Esophagus squamous epithelium (tissue), 5 donors: Measurements from ENCODE around the gene OLFM2. TPM values are rescaled to one million over a fixed set of nuclear protein-coding genes. Genes with fewer than 3 reads are reported as not detected.

ENCODE experiments used
- DNase-seq: peaks from one replicate; lab custom pipeline; 2025; lab: John Stamatoyannopoulos, UW
- H3K27ac ChIP-seq, 4 donors: fragments of 200-600 bp; sonication (generic); one replicate each; pipeline ENCODE4 v1.5.1; 2016 to 2019; ENCODE audit warnings: mild to moderate bottlenecking in 1 of 4
- H3K27me3 ChIP-seq, 4 donors: fragments of 200-600 bp; sonication (generic); 1 replicate in 3 of 4; 2 replicates in 1 of 4; pipeline versions ENCODE4 v1.5.1 to v1.6.0; 2017 to 2021; ENCODE audit warnings: antibody characterized with exemption in 1 of 4
- H3K36me3 ChIP-seq, 3 donors: fragments of 200-600 bp; sonication (generic); one replicate each; pipeline ENCODE4 v1.5.1; 2016 to 2019
- H3K4me1 ChIP-seq, 3 donors: fragments of 200-600 bp; sonication (generic); one replicate each; pipeline ENCODE4 v1.5.1; 2017 to 2019
- H3K4me3 ChIP-seq, 4 donors: fragments of 200-600 bp; sonication (generic); 1 replicate in 3 of 4; 2 replicates in 1 of 4; pipeline ENCODE4 v1.5.1; 2016 to 2019; ENCODE audit warnings: mild to moderate bottlenecking in 2 of 4, moderate library complexity in 1 of 4
- H3K9me3 ChIP-seq, 3 donors: fragments of 200-600 bp; sonication (generic); one replicate each; pipeline ENCODE4 v1.5.1; 2016 to 2019
- POLR2A ChIP-seq, 4 donors: fragments of 450-650 bp; IDR thresholded peaks; one replicate each; pipeline ENCODE4 v1.6.1; 2017; ENCODE audit warnings: antibody characterized with exemption in 4 of 4, mild to moderate bottlenecking in 4 of 4, moderate library complexity in 3 of 4
- WGBS, 2 donors: methylation state at CpG; one replicate each; pipeline ENCODE4 v1.1.5; 2018; 5-methylcytosine and 5-hydroxymethylcytosine counted together
- intact Hi-C: fragments of 100-400 bp; cut with DNase I; formaldehyde crosslinking; loops from one replicate; pipeline ENCODE4 v1.15.0; 2022
- total RNA-seq, 4 donors: library from RNA; depleted of rRNA; stranded (reverse); fragments of >200 nt; gene quantifications; one replicate each; pipeline ENCODE4 v1.1.0, GENCODE V29; 2016
- TF ChIP-seq, protein P1 (sequence below), 6 experiments: fragments of 450-650 bp in 4 of 6; fragments of 200-600 bp in 2 of 6; sonication (generic) in 2 of 6; IDR thresholded peaks; one replicate each; pipeline ENCODE4 v1.5.1; 2016 to 2019; ENCODE audit warnings: antibody characterized with exemption in 6 of 6, mild to moderate bottlenecking in 4 of 6, moderate library complexity in 4 of 6
- donor health status: DM: yes; HTN: yes; CAD: no.

Gene OLFM2
- total RNA-seq, 4 donors from 2014 or later: 8.6 to 14.6 (median 9.8) TPM

DNA sequence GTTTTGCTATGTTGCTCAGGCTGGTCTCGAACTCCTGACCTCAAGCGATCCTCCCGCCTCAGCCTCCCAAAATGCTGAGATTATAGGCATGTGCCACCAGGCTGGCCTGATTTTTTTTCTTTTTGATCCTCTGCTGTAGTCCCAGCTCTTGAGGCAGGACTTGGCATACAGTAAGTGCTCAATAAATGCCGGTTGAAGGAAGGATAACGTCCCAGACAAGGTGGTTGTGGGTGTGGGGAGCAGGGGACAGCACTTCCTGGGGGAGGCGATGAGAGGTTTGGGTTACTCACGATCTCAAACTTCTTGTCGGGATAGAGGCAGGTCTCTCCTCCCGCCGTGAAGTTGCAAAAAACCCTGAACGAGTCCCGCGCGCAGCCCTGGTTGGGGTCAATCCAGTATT is 29.7 kb upstream of the OLFM2 start:
- no peaks in the 10 kb centered on the region for H3K9me3 ChIP-seq
- DNase-seq: no peak
- H3K4me1 ChIP-seq: no peaks in the 10 kb centered on the region
- TF ChIP-seq, protein P1, sequence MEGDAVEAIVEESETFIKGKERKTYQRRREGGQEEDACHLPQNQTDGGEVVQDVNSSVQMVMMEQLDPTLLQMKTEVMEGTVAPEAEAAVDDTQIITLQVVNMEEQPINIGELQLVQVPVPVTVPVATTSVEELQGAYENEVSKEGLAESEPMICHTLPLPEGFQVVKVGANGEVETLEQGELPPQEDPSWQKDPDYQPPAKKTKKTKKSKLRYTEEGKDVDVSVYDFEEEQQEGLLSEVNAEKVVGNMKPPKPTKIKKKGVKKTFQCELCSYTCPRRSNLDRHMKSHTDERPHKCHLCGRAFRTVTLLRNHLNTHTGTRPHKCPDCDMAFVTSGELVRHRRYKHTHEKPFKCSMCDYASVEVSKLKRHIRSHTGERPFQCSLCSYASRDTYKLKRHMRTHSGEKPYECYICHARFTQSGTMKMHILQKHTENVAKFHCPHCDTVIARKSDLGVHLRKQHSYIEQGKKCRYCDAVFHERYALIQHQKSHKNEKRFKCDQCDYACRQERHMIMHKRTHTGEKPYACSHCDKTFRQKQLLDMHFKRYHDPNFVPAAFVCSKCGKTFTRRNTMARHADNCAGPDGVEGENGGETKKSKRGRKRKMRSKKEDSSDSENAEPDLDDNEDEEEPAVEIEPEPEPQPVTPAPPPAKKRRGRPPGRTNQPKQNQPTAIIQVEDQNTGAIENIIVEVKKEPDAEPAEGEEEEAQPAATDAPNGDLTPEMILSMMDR (IDR thresholded peaks at IDR 0.05): no peak
- TF ChIP-seq POLR2A (IDR thresholded peaks at IDR 0.05): no peak
- H3K27me3 ChIP-seq: peaks cover 0 to 34% (median 0%) of the 10 kb centered on the region in 4 donors
- WGBS, 2 donors: 43 to 45% methylated on average over 7 to 12 of the region's 14 CpGs
- intact Hi-C loops: no loop called here
- H3K4me3 ChIP-seq: no peak overlapping the region
- H3K27ac ChIP-seq: no peak overlapping the region
- peaks cover 0 to 49% (median 0%) of the 10 kb centered on the region in 3 donors for H3K36me3 ChIP-seq

DNA sequence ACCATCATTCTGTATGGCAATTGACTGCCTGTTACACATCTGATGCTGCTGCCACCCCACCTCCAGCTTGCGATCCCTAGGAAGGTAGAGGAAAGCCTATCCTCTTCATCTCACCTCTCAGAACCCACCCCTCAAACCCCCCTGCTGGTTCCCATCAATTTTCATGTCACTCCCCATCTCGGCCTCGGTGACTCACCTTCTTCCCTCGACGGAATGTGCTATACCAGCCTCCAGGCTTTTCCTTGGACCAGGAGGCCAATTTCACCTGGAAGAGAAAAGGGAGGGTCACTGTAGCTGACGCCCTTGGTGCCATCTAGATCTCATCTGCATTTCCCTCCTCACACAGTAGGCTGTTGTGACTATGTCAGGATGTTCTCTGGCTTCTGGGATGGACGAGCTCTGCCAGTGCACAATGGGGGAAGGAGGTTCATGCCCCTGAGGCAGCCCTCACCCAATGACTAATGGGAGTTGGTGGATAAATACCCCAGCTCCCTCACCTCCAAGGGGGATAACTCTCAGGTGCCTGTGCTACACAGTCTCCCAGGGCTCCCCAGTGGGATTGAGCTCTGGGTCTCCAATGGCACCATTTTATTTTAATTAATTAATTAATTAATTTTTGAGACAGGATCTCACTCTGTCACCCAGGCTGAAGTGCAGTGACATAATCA is 26.4 kb upstream of the OLFM2 start:
- TF ChIP-seq POLR2A (IDR thresholded peaks at IDR 0.05): no peak
- TF ChIP-seq, protein P1 (IDR thresholded peaks at IDR 0.05): no peak

DNA sequence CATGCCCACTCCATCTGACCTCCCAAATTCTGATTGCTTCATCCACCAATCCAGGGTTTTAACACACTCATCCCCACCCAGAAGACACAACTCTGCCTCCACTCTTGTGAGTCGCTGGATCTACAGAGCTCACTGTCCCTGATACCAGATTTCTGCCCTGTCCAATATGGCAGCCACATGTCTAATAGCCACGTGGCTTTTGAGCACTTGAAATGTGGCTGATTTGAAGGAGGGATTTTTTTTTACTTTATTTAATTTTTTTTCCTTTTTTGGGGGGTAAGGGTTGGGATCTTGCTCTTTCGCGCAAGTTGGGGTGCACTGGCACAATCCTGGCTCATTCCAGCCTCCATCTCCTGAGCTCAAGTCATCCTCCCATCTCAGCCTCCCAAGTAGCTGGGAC is 24.8 kb upstream of the OLFM2 start:
- H3K9me3 ChIP-seq: no peaks in the 10 kb centered on the region
- 76 to 84% methylated on average over 4 of the region's 4 CpGs for WGBS, 2 donors
- no peak overlapping the region for H3K27ac ChIP-seq
- no peak for DNase-seq
- H3K4me1 ChIP-seq: no peaks in the 10 kb centered on the region
- H3K4me3 ChIP-seq: no peak overlapping the region
- intact Hi-C loops: no loop called here
- TF ChIP-seq POLR2A (IDR thresholded peaks at IDR 0.05): no peak
- TF ChIP-seq, protein P1 (IDR thresholded peaks at IDR 0.05): no peak
- peaks cover 0 to 7% (median 0%) of the 10 kb centered on the region in 4 donors for H3K27me3 ChIP-seq
- peaks cover 0 to 38% (median 0%) of the 10 kb centered on the region in 3 donors for H3K36me3 ChIP-seq

More for the DNA sequence above, 26.4 kb upstream of the OLFM2 start:
- Histone ChIP-seq H3K9me3 (no peaks in the 10 kb centered on the region), H3K27me3 (peaks cover 0 to 19% (median 0%) of the 10 kb centered on the region in 4 donors), H3K36me3 (peaks cover 0 to 45% (median 0%) of the 10 kb centered on the region in 3 donors), H3K4me1 (no peaks in the 10 kb centered on the region), H3K4me3 (no peak overlapping the region), H3K27ac (no peak overlapping the region)
- no peak for DNase-seq
- WGBS, 2 donors: 59 to 60% methylated on average over 7 of the region's 7 CpGs
- intact Hi-C loops: no loop called here

DNA sequence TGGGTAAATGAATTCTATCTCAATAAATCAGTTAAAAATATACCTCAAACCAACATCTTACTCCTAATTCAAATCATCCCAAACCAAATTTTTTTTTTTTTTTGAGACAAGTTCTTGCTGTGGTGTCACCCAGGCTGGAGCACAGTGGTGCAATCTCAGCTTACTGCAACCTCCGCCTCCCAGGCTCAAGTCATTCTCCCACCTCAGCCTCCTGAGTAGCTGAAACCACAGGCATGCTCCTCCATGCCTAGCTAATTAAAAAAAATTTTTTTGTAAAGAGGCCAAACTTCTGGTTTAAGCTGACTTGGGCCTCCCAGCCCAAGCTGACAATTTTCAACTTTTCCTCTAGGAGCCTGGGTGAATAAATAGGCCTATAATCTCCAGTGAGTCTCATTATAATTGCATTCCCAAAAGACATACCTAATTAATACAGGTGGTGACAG is 22.1 kb upstream of the OLFM2 start:
- Histone ChIP-seq H3K27ac (no peak overlapping the region), H3K9me3 (no peaks in the 10 kb centered on the region), H3K36me3 (peaks cover 0 to 33% (median 0%) of the 10 kb centered on the region in 3 donors), H3K4me3 (no peak overlapping the region), H3K27me3 (no peaks in the 10 kb centered on the region), H3K4me1 (no peaks in the 10 kb centered on the region)
- WGBS, 2 donors: 50 to 59% methylated on average over 1 of the region's 1 CpG
- DNase-seq: no peak
- intact Hi-C loops: no loop called here
- TF ChIP-seq, protein P1 (IDR thresholded peaks at IDR 0.05): no peak
- TF ChIP-seq POLR2A (IDR thresholded peaks at IDR 0.05): no peak

DNA sequence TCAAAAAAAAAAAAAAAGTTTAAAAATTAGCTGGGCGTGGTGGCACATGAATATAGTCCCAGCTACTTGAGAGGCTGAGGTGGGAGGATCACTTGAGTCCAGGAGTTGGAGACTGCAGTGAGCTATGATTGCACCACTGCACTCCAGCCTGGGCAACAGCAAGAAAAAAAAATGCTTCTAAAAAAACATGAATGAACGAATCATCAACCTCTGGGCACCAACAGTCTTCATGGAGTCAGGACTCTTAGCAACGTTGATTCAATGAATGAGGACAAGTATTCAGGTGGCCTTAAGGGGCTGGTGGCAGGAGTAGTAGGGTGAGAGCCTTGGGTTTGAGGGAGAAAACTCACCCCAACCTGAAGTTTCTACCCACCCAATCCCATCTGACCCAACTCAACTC is 20.6 kb upstream of the OLFM2 start:
- no peak for TF ChIP-seq POLR2A (IDR thresholded peaks at IDR 0.05)
- TF ChIP-seq, protein P1 (IDR thresholded peaks at IDR 0.05): no peak
- no peaks in the 10 kb centered on the region for H3K27me3 ChIP-seq
- H3K4me3 ChIP-seq: no peak overlapping the region
- no peaks in the 10 kb centered on the region for H3K4me1 ChIP-seq
- no peak overlapping the region for H3K27ac ChIP-seq
- intact Hi-C loops: no loop called here
- H3K9me3 ChIP-seq: no peaks in the 10 kb centered on the region
- 40 to 41% methylated on average over 3 of the region's 3 CpGs for WGBS, 2 donors
- DNase-seq: no peak
- H3K36me3 ChIP-seq: peaks cover 0 to 21% (median 0%) of the 10 kb centered on the region in 3 donors
